Adrenal gland (tissue), 5 donors: ENCODE measurements around the gene ROBO2.

ENCODE experiments used
- CTCF ChIP-seq, 6 experiments: fragments of 450-650 bp in 4 of 6; fragments of 200-600 bp in 2 of 6; sonication (generic) in 1 of 6; IDR thresholded peaks; 1 replicate in 5 of 6; 2 replicates in 1 of 6; pipeline versions ENCODE4 v1.5.1 to v1.8.0; 2016 to 2021; ENCODE audit warnings: antibody characterized with exemption in 6 of 6, mild to moderate bottlenecking in 2 of 6, moderate library complexity in 1 of 6
- POLR2A ChIP-seq, 2 donors: fragments of 450-650 bp; IDR thresholded peaks; one replicate each; pipeline ENCODE4 v1.6.1; 2017; ENCODE audit warnings: antibody characterized with exemption in 2 of 2, mild to moderate bottlenecking in 2 of 2, moderate library complexity in 1 of 2
- donor health status: DM: no; HTN: no; CAD: no.

- TF ChIP-seq CTCF (IDR thresholded peaks at IDR 0.05) = no peak
- TF ChIP-seq POLR2A (IDR thresholded peaks at IDR 0.05) = no peak
Measured at GRCh38 chr3:77084511-77084910, 44.6 kb downstream of the ROBO2 start.
